Parathyroid adenoma (tissue), 2 donors: ENCODE measurements around the gene SLC24A4.

Source experiments
- H2AFZ ChIP-seq: fragments of 300-600 bp; sonication (generic); one replicate; pipeline ENCODE4 v1.7.0; 2017; ENCODE audit warnings: antibody characterized with exemption, mild to moderate bottlenecking
- H3K27ac ChIP-seq: fragments of 300-600 bp; sonication (generic); one replicate; pipeline ENCODE4 v1.7.0; 2017
- H3K27me3 ChIP-seq: fragments of 300-600 bp; sonication (generic); one replicate; pipeline ENCODE4 v1.7.0; 2017; ENCODE audit warnings: low read length; ENCODE audit not compliant: control insufficient read depth, insufficient read depth
- H3K36me3 ChIP-seq: fragments of 300-600 bp; sonication (generic); one replicate; pipeline ENCODE4 v1.7.0; 2017; ENCODE audit warnings: low read length; ENCODE audit not compliant: control insufficient read depth, insufficient read depth
- H3K4me1 ChIP-seq: fragments of 300-600 bp; sonication (generic); one replicate; pipeline ENCODE4 v1.7.0; 2017; ENCODE audit warnings: control low read depth
- H3K4me2 ChIP-seq: fragments of 300-600 bp; sonication (generic); one replicate; pipeline ENCODE4 v1.7.0; 2017; ENCODE audit warnings: low read length
- H3K4me3 ChIP-seq: fragments of 300-600 bp; sonication (generic); one replicate; pipeline ENCODE4 v1.7.0; 2017; ENCODE audit warnings: low read depth, low read length
- H3K79me2 ChIP-seq: fragments of 300-600 bp; sonication (generic); one replicate; pipeline ENCODE4 v1.7.0; 2017; ENCODE audit warnings: control low read depth
- H3K9ac ChIP-seq: fragments of 300-600 bp; sonication (generic); one replicate; pipeline ENCODE4 v1.7.0; 2017; ENCODE audit warnings: mild to moderate bottlenecking
- H3K9me3 ChIP-seq: fragments of 300-600 bp; sonication (generic); one replicate; pipeline ENCODE4 v1.7.0; 2017; ENCODE audit warnings: low read length; ENCODE audit not compliant: control insufficient read depth
- CTCF ChIP-seq: fragments of 300-600 bp; sonication (generic); IDR thresholded peaks from one replicate; pipeline ENCODE4 v1.7.0; 2017; ENCODE audit warnings: antibody characterized with exemption, mild to moderate bottlenecking
- donor health status: primary hyperparathyroidism.

The SLC24A4 gene

GRCh38 chr14:92447416-92448197 is 124.6 kb downstream of the SLC24A4 start:
- Histone ChIP-seq H3K9ac (no peak overlapping the region), H3K9me3 (no peaks in the 10 kb centered on the region), H3K4me3 (no peak overlapping the region), H3K36me3 (no peaks in the 10 kb centered on the region), H3K79me2 (no peaks in the 10 kb centered on the region), H2AFZ (no peak overlapping the region), H3K27me3 (no peaks in the 10 kb centered on the region), H3K4me2 (no peak overlapping the region), H3K4me1 (no peaks in the 10 kb centered on the region), H3K27ac (no peak overlapping the region)
- TF ChIP-seq CTCF = no peak

GRCh38 chr14:92448786-92449185 is 125.8 kb downstream of the SLC24A4 start:
- no peaks in the 10 kb centered on the region for H3K9me3 ChIP-seq
- H3K27ac ChIP-seq = no peak overlapping the region
- no peaks in the 10 kb centered on the region for H3K27me3 ChIP-seq
- H3K4me3 ChIP-seq = no peak overlapping the region
- no peak overlapping the region for H2AFZ ChIP-seq
- no peaks in the 10 kb centered on the region for H3K4me1 ChIP-seq
- no peak overlapping the region for H3K4me2 ChIP-seq
- no peaks in the 10 kb centered on the region for H3K36me3 ChIP-seq
- H3K79me2 ChIP-seq = no peaks in the 10 kb centered on the region
- TF ChIP-seq CTCF = no peak
- H3K9ac ChIP-seq = no peak overlapping the region

GRCh38 chr14:92449404-92450181 is 126.6 kb downstream of the SLC24A4 start:
- no peak overlapping the region for H3K27ac ChIP-seq
- H3K4me3 ChIP-seq = no peak overlapping the region
- H3K27me3 ChIP-seq = no peaks in the 10 kb centered on the region
- H3K79me2 ChIP-seq = no peaks in the 10 kb centered on the region
- no peak overlapping the region for H3K4me2 ChIP-seq
- no peaks in the 10 kb centered on the region for H3K4me1 ChIP-seq
- H3K9ac ChIP-seq = no peak overlapping the region
- no peaks in the 10 kb centered on the region for H3K36me3 ChIP-seq
- H3K9me3 ChIP-seq = no peaks in the 10 kb centered on the region
- H2AFZ ChIP-seq = no peak overlapping the region
- TF ChIP-seq CTCF = no peak

DNA sequence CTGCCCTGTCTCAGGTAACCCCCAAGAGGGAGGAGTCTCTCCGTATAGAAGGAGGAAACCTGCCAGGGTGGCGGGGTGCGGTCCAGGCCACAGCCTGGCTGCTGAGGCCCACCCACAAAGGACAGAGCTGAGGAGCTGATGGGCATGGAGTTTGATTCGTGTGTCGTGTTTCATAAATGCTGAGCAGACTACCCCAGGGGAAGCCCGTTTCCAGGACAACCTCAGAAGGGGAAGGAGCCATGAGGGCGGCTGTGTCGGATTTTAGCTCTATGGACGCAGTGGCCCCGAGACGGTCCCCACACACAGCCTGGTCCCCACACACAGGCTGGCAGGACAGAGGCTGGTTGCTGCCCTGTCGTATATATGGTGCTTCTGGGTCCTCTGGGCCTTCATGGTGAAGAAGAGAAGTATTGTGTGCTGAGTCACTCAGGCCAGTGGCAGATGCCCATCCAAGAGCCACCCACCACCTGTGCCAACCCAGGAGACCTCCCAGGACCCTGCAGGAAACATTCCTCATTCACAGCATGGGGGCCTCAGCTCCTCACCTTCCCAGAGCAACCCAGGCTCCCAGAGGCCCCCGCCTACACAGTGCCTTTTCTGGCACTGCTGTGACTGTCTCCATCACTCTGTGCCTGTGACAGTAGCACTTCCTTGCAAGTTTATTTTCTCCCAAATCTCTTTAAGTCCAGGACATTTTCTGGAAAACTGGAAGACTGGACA is 127.5 kb downstream of the SLC24A4 start:
- TF ChIP-seq CTCF = no peak
- Histone ChIP-seq H3K4me2 (no peak overlapping the region), H3K36me3 (no peaks in the 10 kb centered on the region), H3K27ac (no peak overlapping the region), H3K9ac (no peak overlapping the region), H3K79me2 (no peaks in the 10 kb centered on the region), H3K27me3 (no peaks in the 10 kb centered on the region), H3K9me3 (no peaks in the 10 kb centered on the region), H3K4me3 (no peak overlapping the region), H3K4me1 (no peaks in the 10 kb centered on the region), H2AFZ (no peak overlapping the region)
